SJCRH30 (cell line): ENCODE data around the gene STBD1. TPM values are rescaled to one million over a fixed set of nuclear protein-coding genes. Genes with fewer than 3 reads are reported as not detected.

Source experiments
- DNase-seq, 2 experiments: peaks; one replicate each; pipeline ENCODE4 v3.0.0-alpha.2; 2015 to 2020
- H3K27ac ChIP-seq: fragments of 250-450 bp; sonication (Bioruptor Pico); 2 replicates; pipeline ENCODE4 v1.5.1; 2020; ENCODE audit warnings: mild to moderate bottlenecking, moderate library complexity
- H3K27me3 ChIP-seq: fragments of 250-450 bp; sonication (Bioruptor Pico); 2 replicates; pipeline ENCODE4 v1.5.1; 2020; ENCODE audit warnings: mild to moderate bottlenecking, moderate library complexity
- H3K36me3 ChIP-seq: fragments of 250-450 bp; sonication (Bioruptor Pico); 2 replicates; pipeline ENCODE4 v1.5.1; 2020; ENCODE audit warnings: mild to moderate bottlenecking, moderate library complexity
- H3K4me1 ChIP-seq: fragments of 250-450 bp; sonication (Bioruptor Pico); 2 replicates; pipeline ENCODE4 v1.5.1; 2020; ENCODE audit warnings: mild to moderate bottlenecking, moderate library complexity
- H3K4me3 ChIP-seq: fragments of 250-450 bp; sonication (Bioruptor Pico); 2 replicates; pipeline ENCODE4 v1.5.1; 2020; ENCODE audit warnings: mild to moderate bottlenecking, moderate library complexity
- H3K9me3 ChIP-seq: fragments of 250-450 bp; sonication (Bioruptor Pico); replicated peaks from 2 replicates; pipeline ENCODE4 v1.5.1; 2020; ENCODE audit warnings: mild to moderate bottlenecking, moderate library complexity
- total RNA-seq: library from RNA; depleted of rRNA; stranded (reverse); fragments of >200 nt; shearing (Covaris generic); gene quantifications from 2 replicates; pipeline ENCODE4 v1.2.3, GENCODE V29; 2014; rRNA removed

The STBD1 gene
- 2.4 and 2.8 TPM in 2 replicates for total RNA-seq

DNA sequence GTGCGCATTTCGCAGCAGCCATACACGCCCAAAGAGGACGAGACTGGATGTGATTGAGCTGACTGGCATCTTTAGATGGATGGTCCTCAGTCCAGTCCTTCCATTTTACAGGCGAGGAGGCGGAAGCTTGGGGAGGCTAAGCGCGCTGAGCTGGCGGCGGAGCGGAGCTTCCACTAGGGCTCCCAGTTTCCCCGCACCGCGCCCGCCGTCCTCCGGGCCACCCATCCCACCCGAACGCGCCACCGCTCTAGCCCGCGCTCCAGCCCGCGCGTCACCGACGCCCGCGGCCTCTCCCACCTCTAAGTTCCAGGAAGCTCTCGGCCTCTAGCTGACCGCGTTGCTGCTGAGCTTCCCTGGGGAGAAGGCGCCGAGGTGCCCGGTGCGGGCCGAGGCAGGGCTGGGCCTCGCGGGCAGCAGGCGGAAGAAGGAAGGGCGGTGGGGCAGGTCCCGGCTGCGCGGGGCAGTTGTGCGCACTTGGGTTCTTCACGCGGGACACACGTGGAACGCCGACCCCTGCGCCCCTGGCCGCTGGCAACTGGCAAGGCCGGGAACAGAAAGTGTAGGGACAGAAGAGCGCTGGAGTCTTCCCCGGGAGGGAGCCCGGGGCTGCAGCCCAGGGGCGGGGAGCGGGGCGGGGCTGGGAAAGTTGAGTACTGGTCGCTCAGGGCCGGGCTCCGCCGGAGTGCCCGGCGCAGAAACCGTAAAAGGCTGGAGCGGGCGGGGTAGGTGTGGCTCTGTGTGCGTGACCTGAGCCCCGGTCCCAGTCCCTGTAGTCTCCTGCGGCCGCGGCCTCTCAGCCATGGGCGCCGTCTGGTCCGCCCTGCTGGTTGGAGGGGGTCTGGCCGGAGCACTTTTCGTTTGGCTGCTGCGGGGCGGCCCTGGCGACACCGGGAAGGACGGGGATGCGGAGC is at the start of gene STBD1:
STBD1 (plus strand) TSS at position 763 of the 911 bp plus-strand sequence; CDS start at position 800, 37 bp downstream.
- Histone ChIP-seq H3K27me3 (no peaks in the 10 kb centered on the region), H3K9me3 (no peaks in the 10 kb centered on the region), H3K4me3 (peak within 1 kb of the TSS; percentile 68), H3K27ac (peak within 1 kb of the TSS; percentile 62), H3K4me1 (peaks cover 16% of the 10 kb centered on the region), H3K36me3 (no peaks in the 10 kb centered on the region; the same call in 1 of the 2 replicates)
- peak; percentile 74 to 78 for DNase-seq

DNA sequence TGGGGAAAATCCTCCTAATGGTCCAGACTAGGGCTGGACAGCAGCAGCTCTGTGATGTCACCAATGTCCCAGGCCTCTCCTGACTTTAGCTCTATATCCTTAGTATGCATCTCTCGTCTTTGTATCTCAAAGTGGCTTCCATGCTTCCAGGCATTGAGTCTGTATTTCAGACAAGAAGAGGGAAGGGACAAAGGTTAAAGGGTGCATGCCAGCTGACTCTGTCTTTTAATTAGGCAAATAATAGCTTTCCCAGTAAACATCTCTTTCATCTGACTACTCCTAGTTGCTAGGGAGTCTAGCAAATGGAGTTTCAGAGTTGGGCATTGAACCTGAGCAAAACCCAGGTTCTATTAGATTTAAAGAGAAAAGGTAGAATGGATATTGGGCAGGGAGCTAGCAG is 49.6 kb upstream of the STBD1 start:
- H3K27me3 ChIP-seq = no peaks in the 10 kb centered on the region
- H3K36me3 ChIP-seq = no peaks in the 10 kb centered on the region
- no peaks in the 10 kb centered on the region for H3K9me3 ChIP-seq
- no peak overlapping the region for H3K27ac ChIP-seq
- no peak overlapping the region for H3K4me3 ChIP-seq
- no peaks in the 10 kb centered on the region for H3K4me1 ChIP-seq
- no peak for DNase-seq

DNA sequence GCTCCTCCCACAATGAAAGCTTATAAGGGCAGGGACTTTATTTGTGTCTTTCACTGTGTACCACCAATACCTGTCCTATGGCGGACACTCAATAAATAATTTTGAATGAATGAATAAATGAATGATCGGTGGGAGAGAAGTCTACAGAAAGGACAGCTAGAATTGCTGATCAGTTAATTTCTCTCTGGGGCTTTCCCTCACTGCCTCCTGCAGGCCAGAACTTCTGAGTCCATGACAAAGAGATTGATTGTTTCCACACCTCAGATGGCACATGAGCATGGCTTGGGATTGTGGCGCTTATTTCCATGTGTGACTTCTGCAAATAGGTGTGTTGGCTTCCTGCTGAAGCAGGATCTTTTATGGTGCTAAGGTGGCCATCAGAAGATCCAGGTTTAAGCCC is 48.7 kb upstream of the STBD1 start:
- H3K27ac ChIP-seq = no peak overlapping the region
- no peaks in the 10 kb centered on the region for H3K36me3 ChIP-seq
- H3K27me3 ChIP-seq = no peaks in the 10 kb centered on the region
- no peak overlapping the region for H3K4me3 ChIP-seq
- H3K9me3 ChIP-seq = no peaks in the 10 kb centered on the region
- H3K4me1 ChIP-seq = no peaks in the 10 kb centered on the region
- DNase-seq = no peak

DNA sequence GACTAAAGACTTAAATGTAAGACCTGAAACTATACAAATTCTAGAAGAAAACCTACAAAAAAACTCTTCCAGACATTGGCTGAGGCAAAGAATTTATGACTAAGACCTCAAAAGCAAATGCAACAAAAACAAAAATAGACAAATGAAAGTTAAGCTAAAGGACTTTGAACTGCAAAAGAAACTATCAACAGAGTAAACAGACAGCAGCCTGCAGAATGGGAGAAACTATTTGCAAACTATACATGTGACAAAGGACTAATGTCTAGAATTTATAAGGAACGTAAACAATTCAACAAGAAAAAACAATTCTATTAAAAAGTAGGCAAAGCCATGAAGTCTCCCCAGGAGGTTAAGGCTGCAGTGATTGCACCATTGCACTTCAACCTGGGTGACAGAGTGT is 46.0 kb upstream of the STBD1 start:
- peaks cover 4% of the 10 kb centered on the region for H3K4me1 ChIP-seq
- no peaks in the 10 kb centered on the region for H3K27me3 ChIP-seq
- no peaks in the 10 kb centered on the region for H3K9me3 ChIP-seq
- H3K4me3 ChIP-seq = no peak overlapping the region
- no peak overlapping the region for H3K27ac ChIP-seq
- DNase-seq = no peak
- H3K36me3 ChIP-seq = no peaks in the 10 kb centered on the region

DNA sequence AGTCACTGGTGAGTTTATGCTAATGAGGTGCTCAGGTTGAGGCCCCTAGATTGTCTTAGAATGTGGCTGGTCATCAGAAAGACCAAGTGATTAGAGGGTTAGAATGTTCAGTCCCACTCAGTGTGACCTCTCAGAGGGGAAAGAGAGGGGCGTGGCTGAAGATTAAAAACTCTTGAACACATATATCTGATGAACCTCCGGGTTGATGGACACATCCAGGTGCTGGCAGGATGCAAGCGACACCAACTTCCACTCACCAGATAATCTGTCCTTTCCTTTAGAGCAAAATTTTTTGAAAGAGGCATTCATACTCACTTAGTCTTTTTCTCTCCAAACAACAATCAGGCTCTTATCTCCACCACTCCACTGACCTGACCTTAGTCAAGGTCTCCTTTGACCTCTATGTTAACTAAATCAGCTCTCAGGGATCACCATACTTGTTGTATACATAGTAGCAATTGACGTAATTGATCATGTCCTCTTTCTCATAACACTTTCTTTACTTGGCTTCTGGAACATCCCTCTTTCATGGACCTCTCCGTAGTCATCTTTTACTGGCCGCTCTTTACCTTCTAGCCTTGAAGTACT is 40.8 kb upstream of the STBD1 start:
- peak; percentile 89 to 94 for DNase-seq
- Histone ChIP-seq H3K4me3 (no peak overlapping the region), H3K9me3 (0 out of 2 replicates have a peak, but pooled peaks cover 3% of the 10 kb centered on the region), H3K36me3 (no peaks in the 10 kb centered on the region), H3K27me3 (no peaks in the 10 kb centered on the region), H3K27ac (peak overlapping the region; percentile 23), H3K4me1 (peaks cover 13% of the 10 kb centered on the region)

DNA sequence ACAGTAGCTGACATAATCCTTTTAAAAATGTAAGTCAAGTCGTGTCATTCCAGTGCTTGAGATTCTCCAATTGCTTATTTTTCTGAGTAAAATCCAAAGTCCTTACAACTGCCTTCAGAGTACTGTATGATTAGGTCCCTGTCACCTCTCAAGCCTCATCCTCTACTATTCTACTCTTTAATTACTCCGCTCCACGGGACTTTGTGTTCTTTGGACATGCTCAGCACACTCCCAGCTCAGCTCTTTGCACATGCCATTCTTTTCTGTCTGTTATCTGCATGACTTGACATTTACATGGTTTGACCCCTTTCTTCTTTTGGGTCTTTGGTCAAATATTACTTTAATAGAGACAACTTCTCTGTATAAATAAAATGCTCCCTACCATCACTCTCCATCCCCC is 39.9 kb upstream of the STBD1 start:
- H3K27me3 ChIP-seq = no peaks in the 10 kb centered on the region
- 0 out of 2 replicates have a peak, but pooled peaks cover 3% of the 10 kb centered on the region for H3K9me3 ChIP-seq
- H3K36me3 ChIP-seq = no peaks in the 10 kb centered on the region
- H3K27ac ChIP-seq = no peak overlapping the region
- no peak for DNase-seq
- H3K4me1 ChIP-seq = peaks cover 13% of the 10 kb centered on the region
- H3K4me3 ChIP-seq = no peak overlapping the region

DNA sequence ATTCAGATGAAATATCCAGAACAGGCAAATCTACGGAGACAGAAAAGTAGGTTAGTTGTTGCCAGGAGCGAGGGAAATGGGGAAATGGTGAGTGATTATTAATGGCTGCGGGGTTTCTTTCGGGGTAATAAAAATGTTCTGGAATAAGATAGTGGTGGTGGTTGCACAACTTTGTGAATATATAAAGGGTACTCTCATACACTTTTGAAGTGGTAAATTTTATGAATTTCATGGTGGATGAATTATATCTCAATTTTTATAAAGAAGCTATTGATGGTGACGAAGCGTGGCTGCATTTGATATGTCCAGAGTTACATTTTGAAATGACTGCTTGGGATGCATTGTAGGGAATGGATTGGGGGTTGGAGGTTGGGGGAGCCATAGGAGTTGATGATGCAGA is 38.7 kb upstream of the STBD1 start:
- 0 out of 2 replicates have a peak, but pooled peaks cover 3% of the 10 kb centered on the region for H3K9me3 ChIP-seq
- H3K36me3 ChIP-seq = no peaks in the 10 kb centered on the region
- DNase-seq = no peak
- peaks cover 13% of the 10 kb centered on the region for H3K4me1 ChIP-seq
- H3K4me3 ChIP-seq = no peak overlapping the region
- no peak overlapping the region for H3K27ac ChIP-seq
- no peaks in the 10 kb centered on the region for H3K27me3 ChIP-seq

DNA sequence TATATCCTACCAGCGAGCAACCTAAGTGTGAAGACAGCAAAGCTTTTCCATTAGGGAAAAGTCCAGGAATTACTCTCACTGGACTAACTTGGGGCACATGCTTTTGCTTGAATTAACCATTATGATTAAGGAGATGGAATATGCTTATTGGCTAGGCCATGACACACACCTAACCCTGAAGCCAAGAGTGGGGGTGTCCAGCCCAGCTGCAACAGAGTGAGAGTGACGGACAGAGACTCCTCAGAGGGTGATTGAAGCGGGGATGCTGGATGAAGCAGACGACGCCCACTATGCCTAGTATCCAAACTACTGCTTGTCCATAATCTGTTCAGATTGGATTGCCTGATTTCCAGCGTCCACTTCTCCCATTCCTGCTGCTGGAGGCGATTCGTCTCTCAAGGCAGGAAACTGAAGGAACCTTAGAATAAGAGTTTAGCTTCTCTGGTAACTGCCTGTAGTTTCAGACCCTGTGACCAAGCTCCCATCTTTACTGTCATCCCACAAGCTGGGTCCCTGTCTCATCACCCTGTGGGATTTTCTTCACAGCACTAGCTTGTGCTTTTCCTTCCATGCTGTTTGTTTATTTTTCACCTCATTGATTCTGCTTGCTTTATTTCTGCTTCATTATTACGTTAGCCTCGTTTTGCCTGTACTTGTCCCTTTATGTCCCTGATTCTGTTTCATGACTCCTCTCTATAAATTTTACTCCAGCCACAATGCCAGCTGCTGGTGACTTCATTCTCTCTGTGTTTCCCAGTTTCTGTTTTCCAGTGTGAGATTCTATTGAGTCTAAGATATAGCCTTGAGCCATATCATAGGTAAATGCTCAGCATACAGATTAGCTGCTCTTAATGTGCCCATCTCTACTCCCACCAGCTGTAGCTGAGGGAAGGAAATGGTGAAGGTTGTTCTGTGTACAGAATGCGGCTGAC is 36.0 kb upstream of the STBD1 start:
- Histone ChIP-seq H3K9me3 (0 out of 2 replicates have a peak, but pooled peaks cover 3% of the 10 kb centered on the region), H3K4me3 (no peak overlapping the region), H3K36me3 (no peaks in the 10 kb centered on the region), H3K27me3 (no peaks in the 10 kb centered on the region), H3K4me1 (peaks cover 10% of the 10 kb centered on the region), H3K27ac (no peak overlapping the region)
- DNase-seq = no peak

DNA sequence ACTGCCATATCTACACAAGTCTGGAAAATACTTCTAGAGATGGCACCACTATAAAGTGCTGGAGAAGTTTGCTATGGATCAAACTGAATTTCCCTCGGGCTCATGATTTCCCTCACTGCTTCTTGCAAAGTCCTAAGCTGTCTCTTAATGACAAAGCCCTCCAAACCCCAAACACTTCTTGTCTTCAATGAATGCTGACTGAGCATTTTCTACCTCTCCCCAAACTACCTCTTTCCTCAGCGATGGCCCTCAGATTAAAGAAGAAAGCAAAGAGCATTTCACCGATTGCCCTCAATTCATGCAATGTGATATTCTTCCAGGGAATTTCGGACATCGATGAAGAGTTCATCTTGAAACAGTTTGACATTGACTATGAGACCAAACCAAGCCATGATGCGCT is 35.3 kb upstream of the STBD1 start:
- Histone ChIP-seq H3K9me3 (0 out of 2 replicates have a peak, but pooled peaks cover 3% of the 10 kb centered on the region), H3K36me3 (no peaks in the 10 kb centered on the region), H3K4me1 (peaks cover 2% of the 10 kb centered on the region), H3K27ac (no peak overlapping the region), H3K27me3 (no peaks in the 10 kb centered on the region), H3K4me3 (no peak overlapping the region)
- no peak for DNase-seq

DNA sequence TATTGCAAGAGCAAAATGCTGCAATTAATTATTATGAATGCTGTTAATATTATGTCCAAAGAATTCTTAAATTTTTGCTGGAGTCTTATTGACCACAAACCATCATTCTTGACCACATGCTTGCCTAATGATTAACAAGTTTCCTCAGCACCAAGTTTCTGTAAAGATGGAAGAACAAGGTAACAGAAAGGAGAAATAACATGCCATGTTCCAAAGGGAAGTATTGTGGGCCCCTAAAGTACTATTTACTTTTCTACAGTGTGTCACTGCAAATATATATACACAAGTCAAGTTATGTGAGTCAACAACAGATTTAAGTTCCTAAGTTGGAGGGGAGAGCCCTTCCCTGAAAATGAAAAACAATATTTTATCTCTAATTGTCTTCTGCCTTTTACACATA is 34.5 kb upstream of the STBD1 start:
- H3K4me3 ChIP-seq = no peak overlapping the region
- H3K9me3 ChIP-seq = 0 out of 2 replicates have a peak, but pooled peaks cover 3% of the 10 kb centered on the region
- no peaks in the 10 kb centered on the region for H3K27me3 ChIP-seq
- H3K4me1 ChIP-seq = no peaks in the 10 kb centered on the region; the same call in 1 of the 2 replicates
- no peaks in the 10 kb centered on the region for H3K36me3 ChIP-seq
- DNase-seq = no peak
- H3K27ac ChIP-seq = no peak overlapping the region

DNA sequence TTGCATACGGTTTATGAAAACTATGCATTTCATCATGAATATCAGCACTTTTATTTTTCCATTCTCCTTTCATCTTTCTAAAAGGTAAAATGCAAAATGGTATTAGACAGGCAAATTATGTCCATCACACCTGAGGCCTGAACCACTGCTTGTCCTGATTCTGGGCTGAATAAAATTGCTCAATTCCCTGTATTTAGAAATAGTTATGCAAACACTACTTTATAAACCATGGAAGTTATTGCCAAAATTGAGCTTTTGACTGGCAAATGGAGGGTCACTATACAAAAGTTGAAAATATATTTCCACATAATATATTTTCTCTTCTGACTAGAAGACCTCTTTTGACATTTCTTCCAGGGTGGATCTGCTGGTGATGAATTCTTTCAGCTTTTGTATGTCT is 34.0 kb upstream of the STBD1 start:
- no peaks in the 10 kb centered on the region for H3K27me3 ChIP-seq
- DNase-seq = no peak
- no peak overlapping the region for H3K27ac ChIP-seq
- H3K9me3 ChIP-seq = 0 out of 2 replicates have a peak, but pooled peaks cover 1% of the 10 kb centered on the region
- H3K36me3 ChIP-seq = no peaks in the 10 kb centered on the region
- H3K4me1 ChIP-seq = no peaks in the 10 kb centered on the region; the same call in 1 of the 2 replicates
- H3K4me3 ChIP-seq = no peak overlapping the region

DNA sequence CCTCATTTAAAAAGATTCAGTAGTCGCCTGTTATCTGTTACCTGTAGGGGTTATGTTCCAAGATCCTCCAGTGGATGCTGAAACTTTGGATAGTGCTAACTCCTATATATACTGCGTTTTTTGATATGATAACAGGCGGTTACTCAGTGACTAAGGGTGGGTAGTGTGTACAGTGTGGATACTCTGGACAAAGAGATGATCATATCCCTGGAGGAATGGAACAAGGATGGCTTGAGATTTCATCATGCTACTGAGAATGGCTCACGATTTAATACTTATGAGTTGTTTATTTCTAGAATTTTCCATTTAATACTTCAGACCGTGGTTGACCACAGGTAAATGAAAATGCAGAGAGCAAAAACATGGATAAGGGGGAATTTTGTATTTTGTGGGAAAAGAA is 33.5 kb upstream of the STBD1 start:
- no peak for DNase-seq
- Histone ChIP-seq H3K9me3 (no peaks in the 10 kb centered on the region), H3K36me3 (no peaks in the 10 kb centered on the region), H3K4me1 (no peaks in the 10 kb centered on the region; the same call in 1 of the 2 replicates), H3K4me3 (no peak overlapping the region), H3K27me3 (no peaks in the 10 kb centered on the region), H3K27ac (no peak overlapping the region)

DNA sequence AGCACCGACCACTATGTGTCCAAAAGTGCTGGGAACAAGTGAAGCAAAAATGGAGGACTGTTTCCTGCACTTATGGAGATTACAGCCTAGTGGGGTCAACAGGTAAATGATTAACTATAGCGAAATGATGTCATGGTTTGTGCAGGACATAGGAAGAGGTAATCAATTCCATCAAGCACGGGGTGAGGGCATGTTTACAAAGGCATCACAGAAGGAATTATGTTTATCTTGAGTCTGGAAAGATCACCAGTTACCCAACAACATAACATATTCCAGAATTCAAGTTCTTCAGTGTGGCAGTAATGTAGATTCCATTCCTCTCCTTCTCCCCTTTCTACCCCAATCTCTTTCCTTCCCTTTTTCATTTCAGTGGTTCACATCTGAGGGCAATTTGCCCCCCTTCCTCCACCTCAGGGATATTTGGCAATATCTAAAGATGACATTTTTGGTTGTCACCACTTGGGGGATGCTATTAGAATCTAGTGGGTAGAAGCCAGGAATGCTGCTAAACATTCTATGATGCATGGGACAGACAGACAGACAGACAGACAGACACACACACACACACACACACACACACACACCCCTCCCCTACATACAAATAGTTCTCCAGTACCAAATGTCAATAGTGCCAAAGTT is 30.9 kb upstream of the STBD1 start:
- Histone ChIP-seq H3K36me3 (no peaks in the 10 kb centered on the region), H3K27me3 (no peaks in the 10 kb centered on the region), H3K9me3 (no peaks in the 10 kb centered on the region), H3K4me3 (no peak overlapping the region), H3K27ac (no peak overlapping the region), H3K4me1 (no peaks in the 10 kb centered on the region; the same call in 1 of the 2 replicates)
- DNase-seq = no peak

DNA sequence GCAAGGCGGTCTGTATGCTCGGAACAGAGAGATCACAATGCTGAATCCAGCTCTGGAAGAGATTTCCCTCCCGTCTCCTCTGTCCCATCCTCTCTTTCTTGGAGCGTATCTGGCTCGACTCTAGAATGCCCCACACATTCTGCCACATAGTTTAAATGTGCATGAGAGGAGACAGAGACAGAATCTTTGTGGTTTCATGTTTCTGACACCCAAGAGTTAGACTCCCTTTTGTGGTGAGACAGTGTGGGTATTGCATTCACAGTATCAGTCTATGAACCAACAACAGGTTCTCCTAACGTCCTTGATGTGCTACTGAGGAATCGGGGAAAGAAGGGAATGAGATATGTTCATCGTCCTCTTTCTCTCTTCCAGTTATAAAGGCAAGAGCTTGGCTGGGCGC is 29.7 kb upstream of the STBD1 start:
- Histone ChIP-seq H3K4me3 (no peak overlapping the region), H3K27me3 (no peaks in the 10 kb centered on the region), H3K27ac (no peak overlapping the region), H3K9me3 (no peaks in the 10 kb centered on the region), H3K36me3 (no peaks in the 10 kb centered on the region), H3K4me1 (no peaks in the 10 kb centered on the region)
- no peak for DNase-seq
